Sciatic nerve (tissue), 2 donors: ENCODE data around the gene DUOX2. TPM values are rescaled to one million over a fixed set of nuclear protein-coding genes. Genes with fewer than 3 reads are reported as not detected.
A peak's percentile ranks its signal among the peaks of the same experiment; 100 is the strongest.

Source experiments
- ATAC-seq: fragments of 200-7000 bp; cut with Tn5 transposase; one replicate; pipeline ENCODE4 v1.9.1; 2020; ENCODE audit warnings: mild to moderate bottlenecking, moderate library complexity
- DNase-seq: peaks from one replicate; pipeline ENCODE4 v3.0.0-alpha.2; 2020; ENCODE audit warnings: low spot score
- intact Hi-C: fragments of 100-400 bp; cut with DNase I; formaldehyde crosslinking; loops from one replicate; pipeline ENCODE4 v1.14.2; 2022
- total RNA-seq: library from RNA; stranded (reverse); fragmentation: NEBNext Ultra II Directional; extraction: Animal tissue kit (Norgen Biotek cat#: 25700); gene quantifications from one replicate; pipeline ENCODE4 v1.2.1, GENCODE V29; 2021
- donor health status: DM: no; HTN: no; CAD: no.
- donor health status: DM: no; HTN: no; CAD: no.

DUOX2 gene
- total RNA-seq, 1 donor from 2014 or later = 1.5 TPM

GRCh38 chr15:45122719-45123118 is 8.7 kb upstream of the DUOX2 start:
- no peak for DNase-seq
- intact Hi-C loops = no loop called here
- no peak for ATAC-seq

GRCh38 chr15:45121706-45122417 is 7.9 kb upstream of the DUOX2 start:
- intact Hi-C loops = no loop called here
- DNase-seq (no peak), ATAC-seq (no peak)

- intact Hi-C loops = no loop called here
- DNase-seq = no peak
- ATAC-seq = no peak
Measured at GRCh38 chr15:45121020-45121419, 7.0 kb upstream of the DUOX2 start.

GRCh38 chr15:45120081-45120972 is 6.4 kb upstream of the DUOX2 start:
- intact Hi-C loops = no loop called here
- no peak for ATAC-seq
- DNase-seq = no peak

- ATAC-seq (no peak), DNase-seq (no peak)
- intact Hi-C loops = no loop called here
Measured at GRCh38 chr15:45118996-45119395, 5.0 kb upstream of the DUOX2 start.

- intact Hi-C loops = no loop called here
- DNase-seq (peak; percentile 91), ATAC-seq (peak; percentile 96)
Measured at GRCh38 chr15:45118131-45118588, 4.2 kb upstream of the DUOX2 start.

- intact Hi-C loops = no loop called here
- DNase-seq = no peak
- peak; percentile 57 for ATAC-seq
Measured at GRCh38 chr15:45117308-45118130, 3.5 kb upstream of the DUOX2 start.

- ATAC-seq (peak; percentile 13), DNase-seq (no peak)
- intact Hi-C loops = no loop called here
Measured at GRCh38 chr15:45116482-45117307, 2.7 kb upstream of the DUOX2 start.

- DNase-seq (no peak), ATAC-seq (no peak)
- intact Hi-C loops = no loop called here
Measured at GRCh38 chr15:45116006-45116481, 2.1 kb upstream of the DUOX2 start.

GRCh38 chr15:45115312-45115820 is 1.4 kb upstream of the DUOX2 start:
- intact Hi-C loops = no loop called here
- DNase-seq (no peak), ATAC-seq (no peak)

- DNase-seq (no peak), ATAC-seq (no peak)
- intact Hi-C loops = no loop called here
Measured at GRCh38 chr15:45114751-45115085, 746 bp upstream of the DUOX2 start.

- DNase-seq = no peak
- intact Hi-C loops = no loop called here
- ATAC-seq = no peak
Measured at GRCh38 chr15:45113380-45113990, 487 bp downstream of the DUOX2 start.

GRCh38 chr15:45112591-45113379 is 1.2 kb downstream of the DUOX2 start:
- intact Hi-C loops = no loop called here
- no peak for ATAC-seq

GRCh38 chr15:45112143-45112590 is 1.8 kb downstream of the DUOX2 start:
- ATAC-seq (no peak), DNase-seq (no peak)
- intact Hi-C loops = no loop called here

More at GRCh38 chr15:45112591-45113379, 1.2 kb downstream of the DUOX2 start:
- DNase-seq = no peak

- ATAC-seq (no peak), DNase-seq (no peak)
- intact Hi-C loops = no loop called here
Measured at GRCh38 chr15:45111390-45112142, 2.4 kb downstream of the DUOX2 start.

GRCh38 chr15:45110256-45110820 is 3.6 kb downstream of the DUOX2 start:
- intact Hi-C loops = no loop called here
- no peak for ATAC-seq
- no peak for DNase-seq
